C4-2B (cell line): Measurements from ENCODE around the gene CEACAM6.

Experiments
- CTCF ChIP-seq: fragments of 450-650 bp; conservative IDR thresholded peaks from 2 replicates; pipeline ENCODE4 v1.5.1; 2017; ENCODE audit warnings: mild to moderate bottlenecking
- ZFX ChIP-seq: fragments of 450-650 bp; IDR thresholded peaks from 2 replicates; pipeline ENCODE4 v1.6.1; 2017

DNA sequence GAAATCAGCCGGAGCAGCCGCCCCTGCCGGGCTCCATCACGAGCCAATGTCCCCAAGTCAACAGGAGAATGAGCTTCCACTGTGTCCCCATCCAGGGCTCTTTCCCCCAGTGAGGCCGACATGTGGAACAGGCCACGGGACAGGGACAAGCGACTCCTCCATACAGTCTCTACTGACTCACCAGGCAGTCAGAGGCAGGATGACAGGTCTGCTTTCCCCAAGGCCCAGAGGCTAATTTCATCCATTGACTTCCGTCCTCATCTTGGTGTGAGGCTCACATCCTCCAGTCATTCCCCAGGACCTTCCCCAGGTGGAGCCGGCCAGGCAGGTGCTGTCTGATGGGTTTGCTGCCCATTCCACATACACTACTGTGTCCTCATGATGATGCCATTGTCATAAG lies 3.5 kb downstream of the CEACAM6 start:
- TF ChIP-seq CTCF (no peak), ZFX (no peak)
